Cardiac muscle cell (in vitro differentiated cells and primary cell): ENCODE measurements around the gene HHIP. TPM values are rescaled to one million over a fixed set of nuclear protein-coding genes. Genes with fewer than 3 reads are reported as not detected.

Experiments used
- DNase-seq, 2 donors: peaks; one replicate each; pipeline versions ENCODE4 v3.0.0 to v3.0.0-alpha.2; 2010 to 2017; ENCODE audit warnings: low read depth in 1 of 2, low spot score in 1 of 2
- H3K27ac ChIP-seq: fragments of 200-600 bp; sonication (generic); 2 replicates; pipeline ENCODE4 v1.5.1; 2016
- H3K27me3 ChIP-seq: fragments of 200-600 bp; sonication (generic); 2 replicates; pipeline ENCODE4 v1.6.0; 2016; ENCODE audit warnings: control low read depth
- H3K36me3 ChIP-seq: fragments of 200-600 bp; sonication (generic); 2 replicates; pipeline ENCODE4 v1.5.1; 2016; ENCODE audit warnings: control low read depth
- H3K4me1 ChIP-seq: fragments of 200-600 bp; sonication (generic); 2 replicates; pipeline ENCODE4 v1.8.1; 2017; ENCODE audit warnings: low read depth, mild to moderate bottlenecking, mixed run types
- H3K4me3 ChIP-seq: fragments of 200-600 bp; sonication (generic); 2 replicates; pipeline ENCODE4 v1.5.1; 2016; ENCODE audit warnings: mild to moderate bottlenecking
- H3K9me3 ChIP-seq: fragments of 200-600 bp; sonication (generic); 2 replicates; pipeline ENCODE4 v1.5.1; 2017; ENCODE audit warnings: low read depth, mild to moderate bottlenecking, control low read depth
- polyA plus RNA-seq: library from polyadenylated mRNA; unstranded; fragments of >200 nt; fragmentation: Nextera tagmentation; extraction: Ambion mirVana; gene quantifications from 2 replicates; pipeline ENCODE4 v1.2.1, GENCODE V29; 2016
- total RNA-seq: library from RNA; depleted of rRNA; stranded (reverse); fragments of >200 nt; gene quantifications from 2 replicates; pipeline ENCODE4 v1.2.3, GENCODE V29; 2016
- TF ChIP-seq, protein P1 (sequence below): IDR thresholded peaks from 2 replicates; pipeline ENCODE4 v1.5.1; 2012; ENCODE audit warnings: low read depth, mild to moderate bottlenecking, low read length

The HHIP gene
- total and polyA plus RNA-seq, 2 experiments from 2014 or later: 0.99 TPM; not detected in 1

DNA sequence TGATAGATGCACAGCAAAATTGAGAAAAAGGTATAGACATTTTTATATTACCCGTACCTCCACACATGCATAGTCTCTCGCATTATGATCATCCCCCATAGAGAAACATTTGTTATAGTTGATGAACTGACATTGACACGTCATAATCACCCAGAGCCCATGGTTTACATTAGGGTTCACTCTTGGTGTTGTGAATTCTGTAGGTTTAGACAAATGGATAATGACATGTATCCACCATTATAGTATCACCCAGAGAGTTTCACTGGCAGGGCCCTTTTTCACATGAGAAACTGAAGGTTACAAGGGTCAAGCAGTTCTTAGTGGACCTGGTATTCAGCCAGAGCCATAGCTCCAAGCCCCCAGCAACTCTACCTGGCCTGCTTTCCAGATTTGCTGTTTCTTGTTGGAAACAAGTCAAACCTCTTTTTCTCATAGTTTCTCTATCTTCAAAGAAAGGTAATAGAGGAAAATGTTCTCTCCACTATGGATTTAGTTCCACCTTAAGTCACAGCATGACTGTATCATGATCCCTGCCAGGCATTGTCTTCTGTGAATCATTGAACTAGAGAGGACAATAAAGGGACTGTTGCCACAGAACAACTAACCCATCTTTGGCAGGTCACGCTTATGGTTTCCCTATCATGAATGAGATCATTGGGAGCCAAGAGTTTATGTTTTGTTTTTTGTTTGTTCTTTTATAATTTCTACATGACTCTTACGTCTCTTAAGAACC lies 64.0 kb downstream of the HHIP start:
- peak in 1 of 2 donors; percentile 41 for DNase-seq
- H3K27me3 ChIP-seq: no peaks in the 10 kb centered on the region
- no peaks in the 10 kb centered on the region for H3K36me3 ChIP-seq
- TF ChIP-seq, protein P1, sequence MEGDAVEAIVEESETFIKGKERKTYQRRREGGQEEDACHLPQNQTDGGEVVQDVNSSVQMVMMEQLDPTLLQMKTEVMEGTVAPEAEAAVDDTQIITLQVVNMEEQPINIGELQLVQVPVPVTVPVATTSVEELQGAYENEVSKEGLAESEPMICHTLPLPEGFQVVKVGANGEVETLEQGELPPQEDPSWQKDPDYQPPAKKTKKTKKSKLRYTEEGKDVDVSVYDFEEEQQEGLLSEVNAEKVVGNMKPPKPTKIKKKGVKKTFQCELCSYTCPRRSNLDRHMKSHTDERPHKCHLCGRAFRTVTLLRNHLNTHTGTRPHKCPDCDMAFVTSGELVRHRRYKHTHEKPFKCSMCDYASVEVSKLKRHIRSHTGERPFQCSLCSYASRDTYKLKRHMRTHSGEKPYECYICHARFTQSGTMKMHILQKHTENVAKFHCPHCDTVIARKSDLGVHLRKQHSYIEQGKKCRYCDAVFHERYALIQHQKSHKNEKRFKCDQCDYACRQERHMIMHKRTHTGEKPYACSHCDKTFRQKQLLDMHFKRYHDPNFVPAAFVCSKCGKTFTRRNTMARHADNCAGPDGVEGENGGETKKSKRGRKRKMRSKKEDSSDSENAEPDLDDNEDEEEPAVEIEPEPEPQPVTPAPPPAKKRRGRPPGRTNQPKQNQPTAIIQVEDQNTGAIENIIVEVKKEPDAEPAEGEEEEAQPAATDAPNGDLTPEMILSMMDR: no peak
- H3K27ac ChIP-seq: no peak overlapping the region
- H3K9me3 ChIP-seq: no peaks in the 10 kb centered on the region
- H3K4me1 ChIP-seq: peaks cover 11% of the 10 kb centered on the region
- no peak overlapping the region for H3K4me3 ChIP-seq

DNA sequence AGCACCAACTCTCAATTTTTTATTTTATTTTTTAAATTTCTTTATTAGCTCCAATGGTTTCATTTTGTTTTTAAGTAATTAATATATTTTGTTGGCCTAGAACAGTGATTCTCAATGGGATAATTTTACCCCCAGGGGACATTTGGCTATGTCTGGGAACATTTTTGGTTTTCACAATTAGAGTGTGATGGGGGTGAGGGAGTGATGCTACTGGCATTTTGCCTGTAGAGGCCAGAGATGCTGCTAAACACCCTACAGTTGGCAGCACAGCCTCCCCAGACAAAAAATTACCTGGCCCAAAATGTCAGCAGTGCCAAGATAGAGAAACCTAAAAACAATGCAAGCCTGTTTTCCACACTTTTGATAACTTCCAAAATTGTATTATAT lies 64.6 kb downstream of the HHIP start:
- peak in 1 of 2 donors; percentile 38 for DNase-seq
- Histone ChIP-seq H3K27ac (no peak overlapping the region), H3K36me3 (no peaks in the 10 kb centered on the region), H3K4me1 (peaks cover 9% of the 10 kb centered on the region), H3K4me3 (no peak overlapping the region), H3K27me3 (no peaks in the 10 kb centered on the region), H3K9me3 (no peaks in the 10 kb centered on the region)
- TF ChIP-seq, protein P1: no peak

DNA sequence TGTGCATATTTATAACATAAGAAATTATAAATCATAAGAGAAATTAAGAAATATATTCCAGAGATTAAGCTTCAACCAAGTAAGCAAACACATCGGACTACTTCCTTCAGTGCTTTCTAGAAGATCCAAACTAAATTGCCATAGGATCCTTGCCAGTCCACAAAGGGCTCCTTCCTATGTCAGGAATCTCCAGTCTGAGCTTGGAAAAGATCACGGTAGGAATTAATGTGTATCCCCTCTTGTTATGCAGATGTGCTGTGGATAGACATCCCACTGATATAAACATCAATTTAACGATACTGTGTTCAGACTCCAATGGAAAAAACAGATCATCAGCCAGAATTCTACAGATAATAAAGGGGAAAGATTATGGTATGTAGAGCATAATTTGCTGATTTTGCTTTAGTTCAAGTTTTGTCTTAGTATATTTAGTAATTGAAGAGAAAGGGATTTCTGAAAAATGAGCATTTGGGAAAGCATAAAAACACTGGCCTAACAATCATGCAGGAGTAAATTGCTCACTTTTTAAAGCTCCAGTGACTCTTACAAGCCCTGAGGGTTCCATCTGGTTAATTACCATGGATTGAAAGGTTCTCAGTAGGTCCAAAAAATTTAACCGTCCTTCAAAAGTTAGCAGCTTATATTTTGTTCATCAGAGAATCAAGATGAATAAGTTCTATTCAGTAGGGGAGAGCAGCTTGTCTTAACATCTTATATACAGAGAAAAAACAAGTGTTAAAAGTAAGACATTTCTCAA lies 65.9 kb downstream of the HHIP start:
- H3K9me3 ChIP-seq: no peaks in the 10 kb centered on the region
- TF ChIP-seq, protein P1: no peak
- H3K27ac ChIP-seq: no peak overlapping the region
- no peak overlapping the region for H3K4me3 ChIP-seq
- no peaks in the 10 kb centered on the region for H3K27me3 ChIP-seq
- H3K4me1 ChIP-seq: no peaks in the 10 kb centered on the region
- no peak for DNase-seq
- H3K36me3 ChIP-seq: no peaks in the 10 kb centered on the region

DNA sequence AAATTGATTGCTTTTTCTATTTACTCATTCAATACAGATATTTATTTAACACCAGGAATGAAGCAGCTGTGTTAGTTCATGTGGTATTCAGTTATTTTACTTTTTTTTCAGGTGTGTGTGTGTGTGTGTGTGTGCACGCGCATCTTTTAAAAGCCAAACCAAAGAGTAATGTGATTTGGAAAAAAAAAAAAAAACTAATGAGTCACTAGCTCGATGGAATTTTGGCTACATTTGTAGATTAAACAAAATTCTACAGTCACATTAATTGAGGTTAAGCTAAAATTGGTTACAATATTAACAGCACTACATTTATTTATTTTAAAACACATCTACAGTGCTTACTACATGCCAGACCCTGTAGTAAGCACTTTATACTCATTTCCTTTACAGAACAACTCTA lies 66.8 kb downstream of the HHIP start:
- Histone ChIP-seq H3K4me3 (no peak overlapping the region), H3K4me1 (no peaks in the 10 kb centered on the region), H3K36me3 (no peaks in the 10 kb centered on the region), H3K27ac (no peak overlapping the region), H3K27me3 (no peaks in the 10 kb centered on the region), H3K9me3 (no peaks in the 10 kb centered on the region)
- TF ChIP-seq, protein P1: no peak
- peak in 1 of 2 donors; percentile 24 for DNase-seq

DNA sequence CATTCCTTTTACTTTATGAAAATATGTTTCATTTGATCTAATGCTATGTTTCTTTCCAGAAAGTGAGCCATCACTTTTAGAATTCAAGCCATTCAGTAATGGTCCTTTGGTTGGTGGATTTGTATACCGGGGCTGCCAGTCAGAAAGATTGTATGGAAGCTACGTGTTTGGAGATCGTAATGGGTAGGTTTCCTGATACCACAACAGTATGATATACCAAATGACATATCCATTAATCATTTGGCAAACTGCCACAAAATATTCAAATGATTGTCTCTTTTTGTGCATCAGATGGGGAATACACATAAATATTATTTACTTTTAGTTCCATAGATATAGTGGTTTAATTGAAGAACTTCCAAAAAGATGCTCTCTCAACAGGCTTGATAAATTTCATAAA lies 68.2 kb downstream of the HHIP start:
- TF ChIP-seq, protein P1: no peak
- no peak overlapping the region for H3K4me3 ChIP-seq
- H3K27ac ChIP-seq: no peak overlapping the region
- H3K27me3 ChIP-seq: no peaks in the 10 kb centered on the region
- DNase-seq: no peak
- H3K9me3 ChIP-seq: no peaks in the 10 kb centered on the region
- H3K4me1 ChIP-seq: no peaks in the 10 kb centered on the region
- no peaks in the 10 kb centered on the region for H3K36me3 ChIP-seq
